ENCODE results near the gene PHYKPL.

DNA sequence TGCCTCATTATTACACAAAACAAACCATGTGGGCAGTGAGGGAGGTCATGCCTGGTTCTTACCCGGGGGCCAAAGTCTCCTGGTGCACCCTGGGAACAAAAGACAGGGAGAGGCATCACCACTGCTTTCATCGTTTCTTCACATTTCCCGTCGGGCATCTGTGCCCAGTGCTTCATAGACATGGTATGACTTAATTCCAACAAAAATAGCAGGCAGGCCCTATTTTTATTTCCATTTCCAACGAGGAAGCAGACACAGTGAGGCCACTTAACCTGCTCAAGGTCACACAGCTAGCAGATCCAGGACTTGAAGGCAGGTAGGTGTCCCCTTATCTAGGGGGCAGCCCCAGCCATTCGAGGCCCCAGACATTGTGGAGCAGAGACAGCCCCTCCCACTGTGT lies 34.6 kb upstream of the PHYKPL start:
- TF ChIP-seq, protein P1, sequence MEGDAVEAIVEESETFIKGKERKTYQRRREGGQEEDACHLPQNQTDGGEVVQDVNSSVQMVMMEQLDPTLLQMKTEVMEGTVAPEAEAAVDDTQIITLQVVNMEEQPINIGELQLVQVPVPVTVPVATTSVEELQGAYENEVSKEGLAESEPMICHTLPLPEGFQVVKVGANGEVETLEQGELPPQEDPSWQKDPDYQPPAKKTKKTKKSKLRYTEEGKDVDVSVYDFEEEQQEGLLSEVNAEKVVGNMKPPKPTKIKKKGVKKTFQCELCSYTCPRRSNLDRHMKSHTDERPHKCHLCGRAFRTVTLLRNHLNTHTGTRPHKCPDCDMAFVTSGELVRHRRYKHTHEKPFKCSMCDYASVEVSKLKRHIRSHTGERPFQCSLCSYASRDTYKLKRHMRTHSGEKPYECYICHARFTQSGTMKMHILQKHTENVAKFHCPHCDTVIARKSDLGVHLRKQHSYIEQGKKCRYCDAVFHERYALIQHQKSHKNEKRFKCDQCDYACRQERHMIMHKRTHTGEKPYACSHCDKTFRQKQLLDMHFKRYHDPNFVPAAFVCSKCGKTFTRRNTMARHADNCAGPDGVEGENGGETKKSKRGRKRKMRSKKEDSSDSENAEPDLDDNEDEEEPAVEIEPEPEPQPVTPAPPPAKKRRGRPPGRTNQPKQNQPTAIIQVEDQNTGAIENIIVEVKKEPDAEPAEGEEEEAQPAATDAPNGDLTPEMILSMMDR (IDR thresholded peaks at IDR 0.05; ENCODE audit: insufficient read depth, low read length): no peak
- TF ChIP-seq POLR2AphosphoS5 (IDR thresholded peaks at IDR 0.05; ENCODE audit: low read depth): no peak
- TF ChIP-seq, protein P2, sequence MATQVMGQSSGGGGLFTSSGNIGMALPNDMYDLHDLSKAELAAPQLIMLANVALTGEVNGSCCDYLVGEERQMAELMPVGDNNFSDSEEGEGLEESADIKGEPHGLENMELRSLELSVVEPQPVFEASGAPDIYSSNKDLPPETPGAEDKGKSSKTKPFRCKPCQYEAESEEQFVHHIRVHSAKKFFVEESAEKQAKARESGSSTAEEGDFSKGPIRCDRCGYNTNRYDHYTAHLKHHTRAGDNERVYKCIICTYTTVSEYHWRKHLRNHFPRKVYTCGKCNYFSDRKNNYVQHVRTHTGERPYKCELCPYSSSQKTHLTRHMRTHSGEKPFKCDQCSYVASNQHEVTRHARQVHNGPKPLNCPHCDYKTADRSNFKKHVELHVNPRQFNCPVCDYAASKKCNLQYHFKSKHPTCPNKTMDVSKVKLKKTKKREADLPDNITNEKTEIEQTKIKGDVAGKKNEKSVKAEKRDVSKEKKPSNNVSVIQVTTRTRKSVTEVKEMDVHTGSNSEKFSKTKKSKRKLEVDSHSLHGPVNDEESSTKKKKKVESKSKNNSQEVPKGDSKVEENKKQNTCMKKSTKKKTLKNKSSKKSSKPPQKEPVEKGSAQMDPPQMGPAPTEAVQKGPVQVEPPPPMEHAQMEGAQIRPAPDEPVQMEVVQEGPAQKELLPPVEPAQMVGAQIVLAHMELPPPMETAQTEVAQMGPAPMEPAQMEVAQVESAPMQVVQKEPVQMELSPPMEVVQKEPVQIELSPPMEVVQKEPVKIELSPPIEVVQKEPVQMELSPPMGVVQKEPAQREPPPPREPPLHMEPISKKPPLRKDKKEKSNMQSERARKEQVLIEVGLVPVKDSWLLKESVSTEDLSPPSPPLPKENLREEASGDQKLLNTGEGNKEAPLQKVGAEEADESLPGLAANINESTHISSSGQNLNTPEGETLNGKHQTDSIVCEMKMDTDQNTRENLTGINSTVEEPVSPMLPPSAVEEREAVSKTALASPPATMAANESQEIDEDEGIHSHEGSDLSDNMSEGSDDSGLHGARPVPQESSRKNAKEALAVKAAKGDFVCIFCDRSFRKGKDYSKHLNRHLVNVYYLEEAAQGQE (IDR thresholded peaks at IDR 0.05; ENCODE audit: insufficient replicate concordance, low read depth): no peak
